Gastrocnemius medialis (tissue), 4 donors: ENCODE data around the gene PYROXD2. TPM values are rescaled to one million over a fixed set of nuclear protein-coding genes. Genes with fewer than 3 reads are reported as not detected.

ENCODE experiments used
- ATAC-seq, 2 donors: fragments of 150-250 bp; one replicate each; pipeline ENCODE4 v1.9.1; 2016
- DNase-seq, 2 donors: peaks; one replicate each; pipeline ENCODE4 v3.0.0-alpha.2; 2019
- H3K27ac ChIP-seq, 4 donors: fragments of 200-600 bp; sonication (generic); 1 replicate in 1 of 4; 2 replicates in 3 of 4; pipeline ENCODE4 v1.5.1; 2016 to 2018; ENCODE audit warnings: mild to moderate bottlenecking in 2 of 4, moderate library complexity in 1 of 4
- H3K27me3 ChIP-seq, 3 donors: fragments of 200-600 bp; sonication (generic) in 2 of 3; 1 replicate in 1 of 3; 2 replicates in 2 of 3; pipeline versions ENCODE4 v1.5.1 to v1.6.0; 2016 to 2019; ENCODE audit warnings: mild to moderate bottlenecking in 1 of 3, moderate library complexity in 1 of 3
- H3K36me3 ChIP-seq, 2 donors: fragments of 200-600 bp; sonication (generic) in 1 of 2; one replicate each; pipeline ENCODE4 v1.5.1; 2017 to 2018
- H3K4me1 ChIP-seq, 2 donors: fragments of 200-600 bp; sonication (generic) in 1 of 2; one replicate each; pipeline ENCODE4 v1.5.1; 2016 to 2017; ENCODE audit warnings: mild to moderate bottlenecking in 2 of 2
- H3K4me3 ChIP-seq, 4 donors: fragments of 200-600 bp; sonication (generic) in 3 of 4; 1 replicate in 1 of 4; 2 replicates in 3 of 4; pipeline ENCODE4 v1.5.1; 2016 to 2019; ENCODE audit warnings: mild to moderate bottlenecking in 2 of 4
- H3K9me3 ChIP-seq, 3 donors: fragments of 200-600 bp; sonication (generic) in 2 of 3; 1 replicate in 1 of 3; 2 replicates in 2 of 3; pipeline ENCODE4 v1.5.1; 2016 to 2019
- POLR2A ChIP-seq, 2 donors: fragments of 450-650 bp; IDR thresholded peaks; one replicate each; pipeline ENCODE4 v1.6.1; 2017; ENCODE audit warnings: antibody characterized with exemption in 2 of 2, mild to moderate bottlenecking in 2 of 2, moderate library complexity in 2 of 2
- in situ Hi-C, 4 donors: fragments of 200-750 bp; cut with MboI; loops; one replicate each; pipeline versions ENCODE4 v1.15.0 to v1.8.0; 2017; ENCODE audit warnings: low sequenced_read_pairs in 4 of 4
- intact Hi-C: fragments of 100-400 bp; cut with DNase I; formaldehyde crosslinking; loops from one replicate; pipeline ENCODE4 v1.15.1; 2023; ENCODE audit warnings: low total_unique reads
- total RNA-seq, 4 donors: library from RNA; depleted of rRNA; stranded (reverse); fragments of >200 nt; gene quantifications; one replicate each; pipeline versions ENCODE4 v1.1.0 to v1.2.3, GENCODE V29; 2016
- TF ChIP-seq, protein P1 (sequence below), 5 experiments: fragments of 450-650 bp in 3 of 5; fragments of 200-600 bp in 2 of 5; sonication (generic) in 2 of 5; IDR thresholded peaks in 4 of 5; conservative IDR thresholded peaks in 1 of 5; 1 replicate in 4 of 5; 2 replicates in 1 of 5; pipeline ENCODE4 v1.5.1; 2016 to 2019; ENCODE audit warnings: antibody characterized with exemption in 5 of 5, mild to moderate bottlenecking in 3 of 5, moderate library complexity in 3 of 5

PYROXD2 gene
- total RNA-seq, 4 donors from 2014 or later: 0.22 to 7.8 (median 1.3) TPM

DNA sequence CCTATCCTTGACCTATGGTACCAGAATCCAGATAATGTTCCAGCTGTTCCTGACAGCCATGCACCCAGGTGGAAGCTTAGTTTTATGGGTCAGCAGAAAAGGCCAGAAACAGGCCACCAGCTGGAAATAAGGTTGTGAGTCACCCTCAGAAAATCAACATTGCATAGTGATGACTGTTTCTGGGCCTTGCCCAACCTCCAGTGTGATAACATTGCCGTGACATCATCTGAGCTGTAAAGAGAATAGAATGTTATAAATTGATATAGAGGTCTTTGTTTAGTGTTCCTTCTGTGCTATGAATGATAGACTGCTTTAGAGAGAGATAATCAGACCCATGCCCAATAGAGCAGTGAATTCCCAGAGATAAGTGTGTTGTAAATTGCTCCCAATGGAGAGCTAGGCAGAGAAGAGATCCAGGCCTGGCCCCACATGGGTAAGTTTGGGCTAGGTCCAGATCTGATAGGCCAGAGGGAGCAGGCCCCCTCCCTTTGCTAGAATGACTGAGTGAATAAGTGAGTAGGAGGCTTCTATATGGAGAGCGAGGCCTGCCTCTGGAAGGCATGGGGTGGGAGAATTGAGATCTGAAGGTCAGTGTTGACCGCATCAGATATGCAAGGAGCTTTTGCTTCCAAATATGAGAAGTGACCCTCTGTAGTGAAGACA, 46.0 kb upstream of the PYROXD2 start:
- in situ Hi-C loops: loop anchor here in 1 of 4 donors (10.0 kb wide), 1 partner anchor 784 kb away; no protein-coding TSS in a partner anchor
- no peak for TF ChIP-seq POLR2A (IDR thresholded peaks at IDR 0.05)
- TF ChIP-seq, protein P1, sequence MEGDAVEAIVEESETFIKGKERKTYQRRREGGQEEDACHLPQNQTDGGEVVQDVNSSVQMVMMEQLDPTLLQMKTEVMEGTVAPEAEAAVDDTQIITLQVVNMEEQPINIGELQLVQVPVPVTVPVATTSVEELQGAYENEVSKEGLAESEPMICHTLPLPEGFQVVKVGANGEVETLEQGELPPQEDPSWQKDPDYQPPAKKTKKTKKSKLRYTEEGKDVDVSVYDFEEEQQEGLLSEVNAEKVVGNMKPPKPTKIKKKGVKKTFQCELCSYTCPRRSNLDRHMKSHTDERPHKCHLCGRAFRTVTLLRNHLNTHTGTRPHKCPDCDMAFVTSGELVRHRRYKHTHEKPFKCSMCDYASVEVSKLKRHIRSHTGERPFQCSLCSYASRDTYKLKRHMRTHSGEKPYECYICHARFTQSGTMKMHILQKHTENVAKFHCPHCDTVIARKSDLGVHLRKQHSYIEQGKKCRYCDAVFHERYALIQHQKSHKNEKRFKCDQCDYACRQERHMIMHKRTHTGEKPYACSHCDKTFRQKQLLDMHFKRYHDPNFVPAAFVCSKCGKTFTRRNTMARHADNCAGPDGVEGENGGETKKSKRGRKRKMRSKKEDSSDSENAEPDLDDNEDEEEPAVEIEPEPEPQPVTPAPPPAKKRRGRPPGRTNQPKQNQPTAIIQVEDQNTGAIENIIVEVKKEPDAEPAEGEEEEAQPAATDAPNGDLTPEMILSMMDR (IDR thresholded peaks at IDR 0.05 in 4 of 5, conservative IDR thresholded peaks at IDR 0.05 in 1 of 5): no peak

DNA sequence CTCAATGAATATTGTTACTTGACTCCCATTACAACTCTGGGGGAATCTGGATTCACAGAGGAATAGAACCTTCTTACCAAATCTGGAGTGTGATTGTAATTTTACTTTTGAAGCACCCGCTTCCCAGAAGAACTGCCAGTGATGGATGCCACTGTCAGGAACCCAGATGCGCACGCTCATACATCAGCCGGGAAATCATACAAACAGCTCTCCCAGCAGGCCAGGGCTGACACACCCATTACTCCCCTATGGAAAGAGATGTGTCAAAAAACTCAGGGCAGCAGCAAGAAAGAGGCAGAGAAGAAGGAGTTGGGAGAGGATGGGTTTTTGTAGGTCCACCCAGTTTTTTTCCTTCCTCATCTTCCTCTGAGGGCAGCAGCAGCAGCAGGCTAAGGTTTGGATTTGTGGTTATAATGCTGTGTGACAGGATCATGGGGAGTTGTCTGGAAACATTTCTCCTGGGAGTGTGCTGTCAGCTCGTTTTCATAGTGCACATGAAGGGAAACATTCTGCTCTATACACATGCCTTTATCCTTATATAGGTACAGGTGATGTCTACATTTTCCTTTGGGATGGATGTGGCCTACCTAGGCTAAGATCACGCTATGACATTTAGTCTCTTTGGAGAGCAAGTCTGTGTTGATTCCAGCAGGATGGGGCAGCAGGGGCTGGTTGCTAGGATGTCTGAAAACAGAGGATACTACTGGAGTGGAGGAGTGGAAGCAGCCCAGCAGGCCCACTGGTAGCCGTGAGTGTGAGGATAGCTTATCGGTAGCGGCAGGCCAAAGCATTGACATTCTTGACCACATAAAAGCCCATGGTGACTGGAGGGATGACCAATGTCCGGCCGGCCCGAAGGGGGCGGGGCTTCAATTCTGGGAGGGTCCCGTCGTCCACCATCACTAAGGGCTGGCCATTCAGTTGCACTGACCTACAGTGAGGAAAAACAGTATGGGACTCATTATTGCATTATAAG, 44.1 kb upstream of the PYROXD2 start:
- peaks cover 0 to 4% (median 0%) of the 10 kb centered on the region in 3 donors for H3K27me3 ChIP-seq
- in situ Hi-C loops: no loop called here
- DNase-seq (no peak), ATAC-seq (no peak)
- no peaks in the 10 kb centered on the region for H3K9me3 ChIP-seq
- intact Hi-C loops: no loop called here
- peaks cover 0 to 6% of the 10 kb centered on the region in 2 donors for H3K4me1 ChIP-seq
- H3K4me3 ChIP-seq: no peak overlapping the region
- no peak overlapping the region for H3K27ac ChIP-seq
- TF ChIP-seq, protein P1 (IDR thresholded peaks at IDR 0.05 in 4 of 5, conservative IDR thresholded peaks at IDR 0.05 in 1 of 5): no peak
- TF ChIP-seq POLR2A (IDR thresholded peaks at IDR 0.05): no peak
- no peaks in the 10 kb centered on the region for H3K36me3 ChIP-seq

More for the DNA sequence above, 46.0 kb upstream of the PYROXD2 start:
- intact Hi-C loops: no loop called here
- H3K36me3 ChIP-seq: no peaks in the 10 kb centered on the region
- peaks cover 0 to 6% of the 10 kb centered on the region in 2 donors for H3K4me1 ChIP-seq
- H3K27me3 ChIP-seq: peaks cover 0 to 4% (median 0%) of the 10 kb centered on the region in 3 donors
- ATAC-seq (peak; percentile 93 to 97), DNase-seq (peak; percentile 23 to 45)
- H3K27ac ChIP-seq: no peak overlapping the region
- no peaks in the 10 kb centered on the region for H3K9me3 ChIP-seq
- H3K4me3 ChIP-seq: no peak overlapping the region

DNA sequence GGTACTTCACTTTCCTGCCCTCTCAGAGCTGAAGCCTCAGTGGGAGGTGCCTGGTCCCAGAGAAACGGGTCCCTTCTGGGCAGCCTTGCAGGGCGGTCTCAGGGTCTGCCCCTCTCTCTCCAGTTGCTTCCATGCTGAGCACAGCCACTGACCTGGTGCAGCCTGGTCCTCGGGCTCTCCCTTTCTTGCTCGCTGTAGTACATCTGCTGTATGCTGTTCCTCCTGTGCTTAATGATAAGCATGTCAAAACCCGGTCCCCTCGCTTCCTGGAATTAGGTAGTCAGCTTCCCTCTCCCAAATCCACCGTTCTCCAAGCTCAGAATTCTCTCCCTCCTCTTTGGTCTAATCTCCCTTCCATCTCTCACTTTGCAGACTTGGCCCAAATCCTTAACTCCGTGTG, 42.7 kb upstream of the PYROXD2 start:
- Histone ChIP-seq H3K4me3 (no peak overlapping the region), H3K9me3 (no peaks in the 10 kb centered on the region), H3K27me3 (peaks cover 0 to 4% (median 0%) of the 10 kb centered on the region in 3 donors), H3K36me3 (no peaks in the 10 kb centered on the region), H3K27ac (no peak overlapping the region), H3K4me1 (peaks cover 0 to 6% of the 10 kb centered on the region in 2 donors)
- TF ChIP-seq, protein P1 (IDR thresholded peaks at IDR 0.05 in 4 of 5, conservative IDR thresholded peaks at IDR 0.05 in 1 of 5): no peak
- TF ChIP-seq POLR2A (IDR thresholded peaks at IDR 0.05): no peak
- in situ Hi-C loops (no loop called here), intact Hi-C loops (no loop called here)
- DNase-seq (no peak), ATAC-seq (no peak)

DNA sequence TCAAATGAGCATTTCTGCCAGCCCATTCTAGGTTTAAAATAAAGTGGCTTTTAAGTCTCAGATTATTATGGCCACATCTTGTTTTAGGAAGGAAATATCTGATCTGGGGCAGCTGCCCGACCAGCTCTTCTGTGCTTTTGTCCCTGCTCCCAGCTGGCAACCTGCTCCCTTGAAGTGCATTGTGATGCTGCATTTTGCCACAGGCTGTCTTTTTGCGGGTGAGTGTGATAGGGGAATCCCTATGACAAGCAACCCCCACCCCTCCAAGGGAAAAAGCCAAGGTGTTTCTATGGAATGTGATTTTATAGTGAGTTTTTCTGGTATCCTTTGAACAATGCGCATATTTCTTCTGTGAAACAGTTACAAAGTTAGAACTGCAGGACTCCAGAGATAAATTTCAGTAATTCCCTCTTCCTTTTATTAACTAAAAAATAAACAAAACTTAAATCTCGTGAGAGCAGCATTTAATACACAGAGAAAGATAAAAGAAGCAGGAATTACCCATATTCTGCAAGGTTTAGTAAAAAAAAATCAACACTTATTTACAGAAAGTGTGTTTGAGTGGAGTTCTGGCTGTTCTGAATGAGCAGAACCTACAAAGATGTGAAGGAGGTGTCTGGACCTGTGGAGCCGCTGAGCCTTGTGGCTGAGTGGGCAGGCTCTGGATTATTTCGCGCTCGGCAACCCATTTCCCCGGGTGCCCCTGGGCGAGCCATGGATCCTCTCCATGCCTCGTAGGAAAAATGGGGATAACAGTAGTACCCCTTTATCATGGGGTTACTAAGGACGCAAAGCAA, 41.9 kb upstream of the PYROXD2 start:
- DNase-seq: no peak
- TF ChIP-seq, protein P1 (IDR thresholded peaks at IDR 0.05 in 4 of 5, conservative IDR thresholded peaks at IDR 0.05 in 1 of 5): no peak
- no peak for TF ChIP-seq POLR2A (IDR thresholded peaks at IDR 0.05)
- intact Hi-C loops (no loop called here), in situ Hi-C loops (no loop called here)
- no peak for ATAC-seq
- Histone ChIP-seq H3K4me3 (no peak overlapping the region), H3K4me1 (peaks cover 0 to 6% of the 10 kb centered on the region in 2 donors), H3K27me3 (peaks cover 0 to 4% (median 0%) of the 10 kb centered on the region in 3 donors), H3K27ac (no peak overlapping the region), H3K36me3 (no peaks in the 10 kb centered on the region), H3K9me3 (no peaks in the 10 kb centered on the region)
